OCI-LY3 (cell line): ENCODE data around the gene NPC2.
A peak's percentile ranks its signal among the peaks of the same experiment; 100 is the strongest.
"Not testable (repeated sequence)": the region's sequence is repeated elsewhere in the genome, so short reads cannot be mapped to it uniquely, and the experiment has no call there.

Experiments
- H2AFZ ChIP-seq: fragments of 200-600, 300-600 bp; shearing (Covaris generic); 2 replicates; pipeline ENCODE4 v1.6.0; 2014; ENCODE audit warnings: antibody characterized with exemption, low read depth, low read length
- H3K27ac ChIP-seq: fragments of 200-600, 300-600 bp; sonication (generic); 2 replicates; pipeline ENCODE4 v1.5.1; 2014; ENCODE audit warnings: mild to moderate bottlenecking, low read length, moderate library complexity, mixed read lengths
- H3K27me3 ChIP-seq: fragments of 200-600, 300-600 bp; sonication (generic); 2 replicates; pipeline ENCODE4 v1.6.1; 2014; ENCODE audit warnings: low read depth, low read length, mixed read lengths
- H3K36me3 ChIP-seq: fragments of 200-600, 300-600 bp; sonication (generic); replicated peaks from 2 replicates; pipeline ENCODE3; 2014; ENCODE audit warnings: low read depth, low read length, mixed read lengths
- H3K4me1 ChIP-seq: fragments of 300-600, 200-600 bp; sonication (generic); 2 replicates; pipeline ENCODE4 v1.6.1; 2014; ENCODE audit warnings: low read length, mixed read lengths
- H3K4me2 ChIP-seq: fragments of 200-600, 300-600 bp; sonication (generic); 2 replicates; pipeline ENCODE4 v1.6.1; 2014; ENCODE audit warnings: low read length, mixed read lengths
- H3K4me3 ChIP-seq: fragments of 300-600, 200-600 bp; sonication (generic); 2 replicates; pipeline ENCODE4 v1.5.1; 2014; ENCODE audit warnings: antibody characterized with exemption, mild to moderate bottlenecking, low read length, moderate library complexity
- H3K79me2 ChIP-seq: fragments of 300-600, 200-600 bp; shearing (Covaris generic); 2 replicates; pipeline ENCODE4 v1.6.1; 2014; ENCODE audit warnings: mild to moderate bottlenecking, low read length, mixed read lengths
- H3K9ac ChIP-seq: fragments of 300-600, 200-600 bp; shearing (Covaris generic); 2 replicates; pipeline ENCODE4 v1.6.0; 2014; ENCODE audit warnings: mild to moderate bottlenecking, low read length, moderate library complexity
- H3K9me3 ChIP-seq: fragments of 200-600, 300-600 bp; shearing (Covaris generic); 2 replicates; pipeline ENCODE4 v1.6.1; 2014; ENCODE audit warnings: low read length, mixed read lengths; ENCODE audit not compliant: insufficient read depth
- H4K20me1 ChIP-seq: fragments of 200-600, 300-600 bp; sonication (generic); 2 replicates; pipeline ENCODE4 v1.6.1; 2016; ENCODE audit warnings: low read length, mixed read lengths; ENCODE audit not compliant: insufficient read depth
- CTCF ChIP-seq: fragments of 200-600, 300-600 bp; sonication (generic); IDR thresholded peaks from 2 replicates; pipeline ENCODE4 v1.5.1; 2014; ENCODE audit warnings: antibody characterized with exemption, low read length, low read depth
- EZH2phosphoT487 ChIP-seq: fragments of 200-600 bp; shearing (Covaris generic); IDR thresholded peaks from 2 replicates; pipeline ENCODE4 v1.6.1; 2018; ENCODE audit warnings: antibody characterized with exemption, mixed run types, low read depth

The NPC2 gene

GRCh38 chr14:74459289-74459946 lies 33.7 kb downstream of the NPC2 start:
- Histone ChIP-seq H3K9me3 (no peaks in the 10 kb centered on the region), H3K9ac (no peak overlapping the region), H3K4me2 (peak overlapping the region; percentile 28; the same call in 1 of the 2 replicates), H2AFZ (peak overlapping the region; percentile 52; the same call in 1 of the 2 replicates), H3K4me3 (no peak overlapping the region), H3K79me2 (no peaks in the 10 kb centered on the region), H3K27me3 (peaks cover 12% of the 10 kb centered on the region; the same call in 1 of the 2 replicates), H4K20me1 (no peaks in the 10 kb centered on the region), H3K27ac (no peak overlapping the region), H3K4me1 (peaks cover 5% of the 10 kb centered on the region; the same call in 1 of the 2 replicates), H3K36me3 (no peaks in the 10 kb centered on the region)
- TF ChIP-seq EZH2phosphoT487, result no peak
- TF ChIP-seq CTCF, result peak; percentile 58

GRCh38 chr14:74457565-74457895 lies 35.6 kb downstream of the NPC2 start:
- no peak overlapping the region for H3K4me3 ChIP-seq
- H2AFZ ChIP-seq, result no peak overlapping the region
- H3K9me3 ChIP-seq, result no peaks in the 10 kb centered on the region
- no peak overlapping the region for H3K4me2 ChIP-seq
- H3K27me3 ChIP-seq, result no peaks in the 10 kb centered on the region
- H3K79me2 ChIP-seq, result no peaks in the 10 kb centered on the region
- peaks cover 5% of the 10 kb centered on the region; the same call in 1 of the 2 replicates for H3K4me1 ChIP-seq
- no peaks in the 10 kb centered on the region for H4K20me1 ChIP-seq
- H3K9ac ChIP-seq, result no peak overlapping the region
- no peak overlapping the region for H3K27ac ChIP-seq
- no peaks in the 10 kb centered on the region for H3K36me3 ChIP-seq
- TF ChIP-seq CTCF (no peak), EZH2phosphoT487 (no peak)

- Histone ChIP-seq H3K36me3 (no peaks in the 10 kb centered on the region), H2AFZ (no peak overlapping the region), H3K4me2 (no peak overlapping the region), H3K4me1 (peaks cover 5% of the 10 kb centered on the region; the same call in 1 of the 2 replicates), H3K9ac (no peak overlapping the region), H3K27ac (no peak overlapping the region), H3K79me2 (no peaks in the 10 kb centered on the region), H3K27me3 (no peaks in the 10 kb centered on the region), H4K20me1 (no peaks in the 10 kb centered on the region), H3K9me3 (no peaks in the 10 kb centered on the region), H3K4me3 (no peak overlapping the region)
- TF ChIP-seq CTCF, result no peak
- TF ChIP-seq EZH2phosphoT487, result no peak
Measured at GRCh38 chr14:74456684-74457564, 36.2 kb downstream of the NPC2 start.

GRCh38 chr14:74454397-74454796 lies 38.7 kb downstream of the NPC2 start:
- not testable (repeated sequence) for H3K9me3 ChIP-seq, H3K27me3 ChIP-seq, H3K27ac ChIP-seq, H4K20me1 ChIP-seq, H3K4me3 ChIP-seq, H3K4me2 ChIP-seq, H3K79me2 ChIP-seq, H2AFZ ChIP-seq, H3K4me1 ChIP-seq, H3K36me3 ChIP-seq, H3K9ac ChIP-seq
